ENCODE data around the gene HIGD1B. TPM values are rescaled to one million over a fixed set of nuclear protein-coding genes. Genes with fewer than 3 reads are reported as not detected.

HIGD1B gene
- total RNA-seq: not detected in 2 replicates

DNA sequence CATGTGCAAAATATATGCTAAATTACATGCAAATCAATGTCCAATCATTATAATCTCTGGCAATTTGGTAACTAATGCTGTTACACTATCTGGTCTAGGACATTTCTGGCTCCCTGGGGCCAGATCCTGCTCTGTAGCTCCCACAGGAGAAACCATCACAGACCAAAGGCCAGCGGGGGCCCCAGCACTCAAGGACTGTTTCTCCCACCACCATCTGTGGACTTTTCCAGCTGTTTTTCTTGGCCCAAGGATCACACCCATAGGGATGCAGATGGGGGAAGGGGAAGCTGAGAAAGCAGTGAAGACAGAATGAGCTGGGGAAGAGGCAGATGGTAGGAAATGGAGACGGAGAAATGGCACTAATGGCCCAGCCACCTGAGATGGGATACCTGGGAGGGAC is at the start of gene HIGD1B:
Gene HIGD1B (plus strand): TSS at position 298 of the 400 bp plus-strand sequence. CDS start 270 bp downstream, outside the sequence.

GRCh38 chr17:44829523-44830358 is 17.9 kb upstream of the HIGD1B start, which contains the start of gene GJC1:
GJC1 (minus strand) TSS chr17:44830287; CDS start chr17:44805817, 24,470 bp downstream.

DNA sequence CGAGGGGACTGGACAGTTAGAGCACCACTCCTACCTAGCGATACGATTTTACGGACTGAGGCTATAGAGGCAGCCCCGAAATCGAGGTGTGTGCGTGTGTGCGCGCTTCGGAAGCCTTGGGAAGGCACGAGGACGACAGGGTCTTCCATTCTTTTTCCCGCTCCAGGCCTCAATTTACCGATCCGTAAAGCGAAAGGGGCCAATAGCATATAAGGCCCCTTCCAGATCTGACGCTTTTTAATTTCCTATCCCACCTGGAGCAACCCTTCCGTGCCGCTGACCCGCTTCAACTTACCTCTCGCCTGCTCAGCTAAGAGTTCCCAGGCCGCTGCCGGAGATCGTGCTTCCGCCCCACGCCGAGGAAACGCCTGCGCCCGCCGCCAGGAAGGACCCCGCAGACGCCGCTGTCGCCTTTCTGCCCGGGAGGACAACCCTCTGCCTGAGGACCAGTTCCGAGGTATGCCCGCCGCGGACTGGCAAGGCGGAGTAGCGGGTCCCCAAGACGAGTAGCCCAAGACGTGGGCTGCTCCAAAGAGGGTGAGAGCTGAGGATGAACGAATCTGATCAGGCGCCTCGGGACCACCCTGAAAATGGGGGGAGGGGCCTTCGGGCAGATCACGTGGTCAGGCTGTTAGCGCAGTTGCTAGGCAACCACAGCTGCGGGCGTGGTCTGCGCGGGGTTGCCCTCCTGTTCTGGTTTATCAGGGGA is 51.5 kb downstream of the HIGD1B start, which contains the start of gene EFTUD2:
Gene EFTUD2 (minus strand): TSS at position 372 of the 709 bp plus-strand sequence. CDS start 4,924 bp downstream, outside the sequence.

Small RNAs within 50 kb of the gene (small RNA-seq; reads per million reads assigned to genes)
- not detected for gene RN7SL405P

Other genes starting within 250 kb of the HIGD1B start
- gene MEIOC, start 191.4 kb upstream of the HIGD1B start, total RNA-seq: 0.10 TPM in 1 of 2 replicates, not detected in the other
- gene CCDC43, start 158.1 kb upstream of the HIGD1B start, total RNA-seq: 31.0 and 38.7 TPM in 2 replicates
- gene DBF4B, start 139.2 kb upstream of the HIGD1B start, total RNA-seq: 4.6 and 5.6 TPM in 2 replicates
- gene ADAM11, start 88.9 kb upstream of the HIGD1B start, total RNA-seq: under 0.01 and 0.10 TPM in 2 replicates
- 3.3 and 14.6 TPM in 2 replicates for gene GJC1, start 17.6 kb upstream of the HIGD1B start, total RNA-seq
- gene EFTUD2, start 51.6 kb downstream of the HIGD1B start, total RNA-seq: 134 and 180 TPM in 2 replicates
- 0.86 TPM in 1 of 2 replicates, not detected in the other for gene GFAP, start 67.6 kb downstream of the HIGD1B start, total RNA-seq
- 4.2 and 8.8 TPM in 2 replicates for gene KIF18B, start 99.9 kb downstream of the HIGD1B start, total RNA-seq
- gene C1QL1, start 120.4 kb downstream of the HIGD1B start, total RNA-seq: not detected in 2 replicates
- gene DCAKD, start 203.7 kb downstream of the HIGD1B start, total RNA-seq: 22.3 and 51.0 TPM in 2 replicates
- gene NMT1, start 213.4 kb downstream of the HIGD1B start, total RNA-seq: 75.4 and 90.8 TPM in 2 replicates

Data from vein endothelial cell (primary cell).